GM12875 (cell line): ENCODE results near the gene MBIP.
A peak's percentile ranks its signal among the peaks of the same experiment; 100 is the strongest.

ENCODE experiments used
- H3K4me3 ChIP-seq: one replicate; pipeline ENCODE4 v1.5.1; 2011; ENCODE audit warnings: low read depth, low read length, control low read depth
- TF ChIP-seq, protein P1 (sequence below): IDR thresholded peaks from 2 replicates; pipeline ENCODE4 v1.5.1; 2011; ENCODE audit warnings: low read depth, mild to moderate bottlenecking, control low read depth, inconsistent platforms, low read length, moderate library complexity, borderline replicate concordance; ENCODE audit not compliant: insufficient read depth

MBIP gene

DNA sequence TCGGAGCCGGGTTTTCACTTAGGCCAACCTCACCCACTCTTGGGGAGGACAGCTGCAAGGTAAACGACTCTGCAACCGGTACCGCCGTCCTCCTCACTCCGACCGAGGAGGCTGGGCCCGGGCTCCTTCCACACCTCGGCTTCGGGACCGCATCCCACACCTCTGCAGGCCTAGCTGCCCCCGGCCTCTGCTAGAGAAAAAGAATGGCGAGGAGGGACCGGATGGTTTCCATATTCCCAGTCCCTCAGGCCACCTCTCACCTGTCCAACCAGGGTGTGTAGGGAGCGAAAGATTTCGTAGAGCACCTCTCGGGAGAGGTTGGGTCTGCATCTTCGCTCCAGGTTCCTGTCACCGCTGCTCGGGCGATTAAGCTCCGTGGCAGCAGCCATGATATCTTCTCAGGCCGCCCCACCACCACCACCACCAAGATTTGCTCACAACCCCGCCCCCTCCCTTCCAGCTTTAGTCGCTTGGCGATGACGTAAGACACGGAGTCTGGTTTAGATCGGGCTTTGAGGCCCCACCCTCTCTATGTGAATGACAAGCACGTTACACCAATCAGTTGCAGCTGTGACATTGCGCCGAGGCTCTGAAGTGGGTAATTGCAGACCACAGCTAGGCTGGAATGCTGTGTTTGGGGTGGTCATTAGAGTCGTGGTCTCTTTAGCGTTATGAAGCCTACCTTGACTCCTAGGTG is at the start of gene MBIP:
MBIP (minus strand) TSS at position 438 of the 697 bp plus-strand sequence; CDS start at position 389, 49 bp downstream.
- H3K4me3 ChIP-seq = peak within 1 kb of the TSS; percentile 65

DNA sequence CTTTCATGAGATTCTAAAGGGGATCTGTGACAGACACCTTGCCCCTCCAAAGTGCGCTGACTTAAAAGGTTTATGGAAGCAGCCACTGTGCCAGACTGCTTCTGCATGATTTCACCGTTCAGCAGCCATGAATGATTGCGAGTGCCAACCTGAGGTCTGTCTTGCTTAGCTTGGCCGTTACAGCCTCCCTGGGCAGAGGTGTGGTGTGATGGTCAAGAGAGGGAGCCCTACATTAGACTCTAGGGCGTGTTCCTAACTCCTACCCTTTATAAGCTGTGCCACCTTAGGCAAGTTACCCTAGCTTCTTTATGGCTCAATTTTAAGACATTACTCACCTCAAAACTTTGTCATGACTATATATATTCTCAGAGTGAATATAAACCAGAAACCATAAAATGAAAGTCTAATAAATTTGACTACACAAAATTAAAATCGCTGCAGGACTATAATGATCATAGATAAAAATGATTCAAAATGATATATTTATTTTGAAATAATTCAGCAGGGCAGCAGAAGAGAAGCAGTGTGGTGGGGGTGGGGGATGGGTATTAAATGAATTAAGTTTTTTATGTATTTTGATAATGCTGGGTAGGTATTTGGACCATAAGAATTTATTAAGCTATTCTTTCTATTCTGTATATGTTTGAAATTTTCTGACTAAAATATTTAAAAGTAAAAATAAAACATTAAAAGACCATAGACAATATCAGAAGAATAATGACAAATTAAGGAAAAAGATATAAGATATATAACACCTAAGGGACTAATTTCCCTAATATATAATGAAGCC is 47.7 kb upstream of the MBIP start:
- H3K4me3 ChIP-seq = no peak overlapping the region
- TF ChIP-seq, protein P1, sequence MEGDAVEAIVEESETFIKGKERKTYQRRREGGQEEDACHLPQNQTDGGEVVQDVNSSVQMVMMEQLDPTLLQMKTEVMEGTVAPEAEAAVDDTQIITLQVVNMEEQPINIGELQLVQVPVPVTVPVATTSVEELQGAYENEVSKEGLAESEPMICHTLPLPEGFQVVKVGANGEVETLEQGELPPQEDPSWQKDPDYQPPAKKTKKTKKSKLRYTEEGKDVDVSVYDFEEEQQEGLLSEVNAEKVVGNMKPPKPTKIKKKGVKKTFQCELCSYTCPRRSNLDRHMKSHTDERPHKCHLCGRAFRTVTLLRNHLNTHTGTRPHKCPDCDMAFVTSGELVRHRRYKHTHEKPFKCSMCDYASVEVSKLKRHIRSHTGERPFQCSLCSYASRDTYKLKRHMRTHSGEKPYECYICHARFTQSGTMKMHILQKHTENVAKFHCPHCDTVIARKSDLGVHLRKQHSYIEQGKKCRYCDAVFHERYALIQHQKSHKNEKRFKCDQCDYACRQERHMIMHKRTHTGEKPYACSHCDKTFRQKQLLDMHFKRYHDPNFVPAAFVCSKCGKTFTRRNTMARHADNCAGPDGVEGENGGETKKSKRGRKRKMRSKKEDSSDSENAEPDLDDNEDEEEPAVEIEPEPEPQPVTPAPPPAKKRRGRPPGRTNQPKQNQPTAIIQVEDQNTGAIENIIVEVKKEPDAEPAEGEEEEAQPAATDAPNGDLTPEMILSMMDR = no peak

More for the DNA sequence above, at the start of gene MBIP:
- TF ChIP-seq, protein P1 = no peak

DNA sequence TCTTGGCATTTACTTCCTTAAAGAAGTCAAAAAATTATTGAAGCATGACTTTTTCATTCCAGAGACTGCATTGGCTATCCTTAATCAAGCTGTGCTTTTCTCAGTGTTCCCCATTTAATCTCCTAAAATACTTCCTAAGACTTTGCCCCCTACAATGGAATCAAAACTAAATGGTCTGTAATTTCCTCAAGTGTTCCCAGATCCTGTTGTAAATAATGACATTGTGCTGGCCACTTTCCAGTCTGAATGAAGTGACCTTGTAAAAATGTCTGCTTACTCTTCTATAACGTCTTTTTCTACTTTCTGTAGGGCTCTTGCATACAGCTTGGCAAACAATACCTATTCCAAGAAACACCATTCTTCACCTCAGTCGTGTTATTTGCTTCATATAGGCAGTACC is 45.3 kb upstream of the MBIP start:
- no peak overlapping the region for H3K4me3 ChIP-seq
- TF ChIP-seq, protein P1 = no peak

- H3K4me3 ChIP-seq = no peak overlapping the region
- TF ChIP-seq, protein P1 = no peak
Measured at GRCh38 chr14:36363704-36364103, 43.3 kb upstream of the MBIP start.

DNA sequence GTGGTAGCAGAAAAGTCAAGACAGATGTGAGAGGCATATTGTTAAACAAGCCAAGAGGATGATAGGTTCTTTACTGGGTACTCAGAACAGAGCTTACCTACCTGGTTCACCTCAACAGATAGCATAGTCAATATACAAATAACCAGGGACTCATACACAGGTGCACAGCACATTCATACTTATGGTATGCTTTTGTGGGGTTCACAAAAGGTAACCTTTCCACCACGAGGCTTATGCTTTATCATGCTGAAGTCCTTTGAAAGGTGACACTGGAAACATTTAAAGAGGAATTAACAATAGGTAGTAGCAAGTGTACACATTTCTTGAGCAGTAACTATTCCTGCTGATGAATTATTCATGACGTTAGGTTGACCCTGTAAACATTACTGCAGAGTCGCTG is 42.2 kb upstream of the MBIP start:
- no peak overlapping the region for H3K4me3 ChIP-seq
- TF ChIP-seq, protein P1 = no peak

DNA sequence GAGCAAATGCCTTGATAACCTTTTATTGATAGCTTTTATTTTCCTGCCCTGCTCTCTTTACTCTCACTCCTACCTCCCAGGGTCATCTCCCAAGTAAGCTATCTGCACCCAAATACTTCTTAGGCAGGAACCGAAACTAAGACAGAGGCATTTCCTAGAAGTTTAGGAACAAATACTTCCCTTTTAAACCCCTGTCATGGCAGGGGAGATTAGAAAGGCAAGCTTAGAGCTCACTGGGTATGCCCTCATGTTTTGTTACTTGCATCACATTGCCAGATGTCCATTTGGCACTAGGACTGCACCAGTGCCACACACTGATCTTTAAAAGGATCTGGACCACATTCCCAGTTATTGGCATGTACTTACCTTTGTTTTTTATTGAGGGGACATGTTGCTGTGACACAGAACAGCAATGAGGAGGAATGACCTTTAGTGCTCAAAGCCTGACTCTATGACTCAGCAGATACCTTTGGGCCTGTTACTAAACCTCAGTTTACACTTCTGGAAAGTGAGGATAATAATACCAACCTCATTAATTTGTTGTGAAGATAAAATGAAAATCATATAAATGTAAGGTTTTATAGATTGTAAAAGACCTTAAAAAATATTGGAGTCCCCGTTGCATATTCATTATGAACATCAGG is 40.9 kb upstream of the MBIP start:
- H3K4me3 ChIP-seq = no peak overlapping the region
- TF ChIP-seq, protein P1 = no peak

DNA sequence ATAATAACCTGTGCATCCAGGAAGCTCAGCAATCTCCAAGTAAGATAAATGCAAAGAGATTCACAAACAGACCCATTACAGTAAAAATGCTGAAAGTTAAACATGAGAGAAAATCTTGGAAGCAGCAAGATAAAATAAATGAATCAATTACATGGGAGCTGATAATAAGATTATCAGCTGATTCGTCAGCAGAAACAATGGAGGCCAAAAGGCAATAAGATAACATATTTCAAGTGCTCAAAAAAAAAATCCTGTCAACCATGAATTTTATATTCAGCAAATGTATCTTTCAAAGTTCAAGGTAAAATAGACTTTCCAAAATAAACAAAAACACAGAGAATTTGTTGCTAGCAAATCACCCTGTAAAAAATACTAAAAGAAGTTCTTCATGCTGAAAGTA is 36.4 kb upstream of the MBIP start:
- no peak overlapping the region for H3K4me3 ChIP-seq
- TF ChIP-seq, protein P1 = no peak
